ENCODE data around the gene SP1. TPM values are rescaled to one million over a fixed set of nuclear protein-coding genes. Genes with fewer than 3 reads are reported as not detected.
"Not testable (repeated sequence)": the region's sequence is repeated elsewhere in the genome, so short reads cannot be mapped to it uniquely, and the experiment has no call there.

Gene SP1
- total RNA-seq, 1 donor from 2014 or later, result 8.2 TPM

DNA sequence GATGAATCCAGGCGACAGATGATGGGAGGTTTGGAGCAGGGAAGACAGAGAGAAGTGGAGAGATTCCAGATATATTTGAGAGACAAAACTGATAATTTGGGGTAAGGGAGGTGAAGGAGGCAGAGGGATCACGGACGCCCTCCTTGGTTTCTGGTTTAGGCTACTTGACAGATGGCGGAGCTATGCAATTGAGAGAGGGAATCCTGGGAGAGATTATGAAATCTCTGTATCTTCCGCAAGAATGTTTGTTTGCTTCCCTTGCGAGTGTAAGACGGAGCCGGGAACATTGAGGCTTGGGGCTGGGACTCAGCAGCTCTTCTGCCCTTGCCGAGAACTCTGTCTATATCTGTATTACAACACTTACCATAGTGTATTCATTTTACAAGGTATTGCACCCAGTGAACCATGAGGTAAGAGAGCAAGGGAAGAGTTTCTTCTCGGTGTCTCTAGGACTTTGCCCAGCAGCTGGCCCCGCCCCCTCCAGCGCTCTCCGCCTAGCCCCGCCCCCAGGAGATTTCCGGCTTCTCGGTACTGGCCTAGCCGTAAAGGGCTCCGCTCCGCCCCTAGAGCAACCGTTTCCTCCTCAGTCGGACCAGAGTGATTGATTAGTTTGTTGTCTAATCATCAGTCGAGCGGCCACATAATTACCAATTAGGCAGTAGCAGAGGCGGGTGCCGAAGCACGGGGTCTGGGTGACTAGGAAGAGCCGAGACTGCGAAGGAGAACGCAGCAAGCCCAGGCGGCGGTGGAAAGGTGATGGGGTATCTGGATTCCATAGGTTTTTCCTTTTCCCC, 61.3 kb downstream of the SP1 start, which contains the start of gene PRR13:
Gene PRR13, plus strand, starts transcription at position 695 of the 794 bp plus-strand sequence. CDS start 981 bp downstream, outside the sequence.
- FAIRE-seq, result peak; percentile 28
- peak; percentile 84 to 93 for DNase-seq (ENCODE audit: low spot score in 2 of 2)

DNA sequence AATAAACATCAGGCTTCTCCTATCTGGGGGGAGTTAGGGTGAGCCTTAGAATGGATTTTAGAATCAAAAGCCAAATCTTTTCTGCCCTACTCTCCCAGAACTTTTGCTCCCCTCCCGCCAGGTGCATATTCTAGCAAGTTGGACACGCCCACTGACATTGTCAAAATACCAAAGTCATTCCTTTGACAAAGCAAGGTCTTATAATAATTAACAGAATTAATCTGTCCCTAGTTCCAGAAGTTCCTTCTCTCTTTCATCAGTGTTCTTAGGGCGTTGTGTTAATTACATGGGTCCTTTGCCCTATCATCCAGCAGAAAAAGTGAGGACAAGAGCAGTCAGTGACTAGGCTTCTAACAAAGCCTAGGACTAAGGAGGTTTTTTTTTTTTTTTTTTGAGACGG, 64.0 kb downstream of the SP1 start:
- DNase-seq (ENCODE audit: low spot score in 2 of 2) (no peak), FAIRE-seq (no peak)

DNA sequence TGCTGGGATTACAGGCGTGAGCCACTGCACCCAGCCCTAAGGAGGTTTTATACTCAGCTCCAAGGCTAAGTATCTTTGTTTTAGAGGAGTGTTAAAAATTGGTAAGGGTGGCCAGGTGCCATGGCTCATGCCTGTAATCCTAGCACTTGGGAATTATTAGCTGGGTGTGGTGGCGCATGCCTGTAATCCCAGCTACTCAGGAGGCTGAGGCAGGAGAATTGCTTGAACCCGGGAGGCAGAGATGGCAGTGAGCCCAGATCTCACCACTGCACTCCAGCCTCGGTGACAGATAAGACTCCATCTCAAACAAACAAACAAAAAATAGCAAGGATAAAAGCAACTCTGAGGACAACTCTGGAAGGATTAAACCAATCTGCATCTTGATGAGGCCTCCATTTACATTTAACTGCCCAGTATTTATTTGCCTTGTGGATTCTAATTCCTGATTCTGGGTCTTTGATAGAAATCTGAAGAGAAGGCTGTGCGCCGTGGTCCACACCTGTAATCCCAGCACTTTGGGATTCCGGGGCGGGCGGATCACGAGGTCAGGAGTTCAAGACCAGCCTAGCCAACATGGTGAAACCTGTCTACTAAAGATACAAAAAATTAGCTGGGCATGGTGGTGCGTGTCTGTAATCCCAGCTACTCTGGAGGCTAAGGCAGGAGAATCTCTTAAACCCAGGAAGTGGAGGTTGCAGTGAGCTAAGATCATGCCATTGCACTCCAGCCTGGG, 64.8 kb downstream of the SP1 start:
- not testable (repeated sequence) for DNase-seq (ENCODE audit: low spot score in 2 of 2); FAIRE-seq

DNA sequence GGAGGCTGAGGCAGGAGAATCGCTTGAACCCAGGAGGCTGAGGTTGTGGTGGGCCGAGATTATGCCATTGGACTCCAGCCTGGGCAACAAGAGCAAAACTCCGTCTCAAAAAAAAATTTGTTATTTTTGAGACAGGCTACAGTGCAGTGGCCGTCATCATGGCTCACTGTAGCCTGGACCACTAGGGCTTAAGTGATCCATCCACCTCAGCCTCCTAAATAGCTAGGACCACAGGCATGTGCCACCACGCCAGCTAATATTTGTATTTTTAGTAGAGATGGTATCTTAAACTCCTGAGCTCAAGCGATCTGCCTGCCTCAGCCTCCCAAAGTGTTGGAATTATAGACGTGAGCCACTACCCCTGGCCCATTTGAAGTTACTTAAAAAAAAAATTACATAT, 71.0 kb downstream of the SP1 start:
- FAIRE-seq (no peak), DNase-seq (ENCODE audit: low spot score in 2 of 2) (no peak)

DNA sequence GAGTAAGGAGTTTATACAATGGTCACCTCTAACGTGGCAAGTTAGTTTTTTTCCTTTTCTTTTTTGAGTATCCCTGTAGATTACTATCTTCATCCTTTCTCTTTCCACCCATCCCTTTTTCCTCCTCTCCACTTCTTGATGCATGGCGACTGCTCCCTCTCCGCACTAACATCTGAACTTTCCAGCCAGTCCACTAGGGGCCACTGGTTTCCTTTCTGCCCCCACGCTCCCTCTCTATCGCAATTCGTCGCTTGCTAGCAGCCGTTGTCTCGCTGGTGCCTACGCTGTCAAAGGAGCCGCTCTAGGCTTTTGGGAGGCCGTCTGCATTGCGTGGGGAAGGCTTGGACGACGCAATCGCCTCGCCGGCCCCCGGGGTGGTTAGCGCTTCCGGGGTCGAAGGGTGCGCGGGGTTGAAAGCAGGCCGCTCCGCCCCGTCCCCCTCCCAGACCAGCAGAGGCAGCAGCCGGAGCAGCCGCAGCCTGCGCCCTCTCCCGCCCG, 71.7 kb downstream of the SP1 start, which contains the start of gene PCBP2:
Gene PCBP2, plus strand, starts transcription at position 442 of the 498 bp plus-strand sequence. CDS start 2,699 bp downstream, outside the sequence.
- FAIRE-seq (peak; percentile 83), DNase-seq (ENCODE audit: low spot score in 2 of 2) (peak; percentile 93 to 94)

DNA sequence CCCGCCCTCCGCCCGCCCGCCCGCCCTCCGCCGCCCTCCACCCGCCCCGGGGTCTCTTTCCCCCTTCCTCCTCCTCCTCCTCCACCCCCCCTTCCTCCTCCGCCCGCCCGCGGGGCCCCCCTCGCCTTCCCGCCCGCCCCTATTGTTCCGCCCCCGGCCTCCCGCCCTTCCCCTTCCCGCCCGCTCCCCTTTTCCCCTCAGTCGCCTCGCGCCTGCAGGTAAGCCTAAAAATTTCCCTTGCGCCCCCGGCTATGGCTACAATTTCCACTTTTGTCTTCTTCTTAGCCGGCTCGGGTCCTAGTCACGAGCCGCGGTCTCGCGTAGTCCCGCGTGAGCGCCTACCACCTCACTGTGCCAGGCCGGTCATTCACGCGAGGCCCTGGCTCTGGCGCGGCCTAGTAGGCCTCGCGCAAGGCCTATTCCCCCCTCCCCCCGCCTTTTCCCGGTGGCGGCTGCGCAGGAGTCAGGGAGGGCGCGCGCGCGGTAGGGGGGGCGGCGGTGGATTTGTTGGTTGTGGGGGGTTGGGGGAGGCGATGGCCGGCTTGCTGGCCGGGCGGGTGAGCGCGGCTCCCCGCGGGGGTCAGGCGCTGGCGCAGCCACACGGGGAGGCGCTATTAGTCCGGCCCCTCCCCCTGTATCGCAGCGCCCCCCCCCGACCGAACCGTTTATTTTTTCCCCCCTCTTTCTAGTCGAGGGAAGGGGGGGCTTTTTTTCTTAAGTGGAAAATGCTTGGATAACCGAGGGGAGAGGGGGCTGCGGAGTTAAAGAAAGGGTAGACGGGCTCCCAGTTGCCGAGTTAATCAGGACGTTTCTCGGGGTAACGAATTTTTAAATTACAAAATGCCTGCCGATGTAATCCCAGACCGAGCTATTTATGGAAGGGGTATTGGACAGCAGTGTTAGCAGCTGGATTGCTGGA, 72.4 kb downstream of the SP1 start:
- DNase-seq (ENCODE audit: low spot score in 2 of 2), result peak; percentile 83 to 88
- FAIRE-seq, result no peak

DNA sequence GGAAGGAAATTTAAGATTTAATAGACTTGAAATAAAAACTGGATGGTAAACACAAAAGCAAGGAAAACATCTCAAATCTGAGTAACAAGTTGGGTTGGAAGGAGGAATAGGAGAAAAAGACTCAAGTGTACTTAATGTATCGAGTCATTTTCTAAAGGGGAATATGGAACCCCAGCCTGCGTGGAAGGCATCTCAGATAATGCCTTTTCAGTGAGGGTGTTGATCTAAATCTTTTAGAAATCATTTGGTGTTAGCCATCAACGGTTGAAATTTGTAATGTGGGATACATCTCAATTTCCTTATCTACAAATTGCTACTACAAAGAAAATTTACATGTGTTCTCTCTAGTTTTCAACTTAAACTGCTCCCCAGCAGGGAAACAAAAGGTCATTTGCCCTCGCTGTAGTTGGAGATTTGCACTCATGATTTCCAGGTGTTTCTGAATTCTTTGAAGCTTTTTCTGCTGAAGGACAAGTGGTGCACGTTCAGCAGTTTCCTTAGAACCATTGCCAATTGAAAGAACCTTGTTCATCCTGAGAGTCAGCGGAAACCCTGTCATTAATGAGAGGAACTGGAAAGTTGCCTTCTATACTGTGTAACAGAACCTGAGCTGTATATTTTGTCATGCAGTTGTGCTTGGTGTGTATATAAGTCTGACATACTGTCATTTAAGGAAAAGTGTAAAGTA, 74.1 kb downstream of the SP1 start:
- no peak for FAIRE-seq
- DNase-seq (ENCODE audit: low spot score in 2 of 2), result no peak

DNA sequence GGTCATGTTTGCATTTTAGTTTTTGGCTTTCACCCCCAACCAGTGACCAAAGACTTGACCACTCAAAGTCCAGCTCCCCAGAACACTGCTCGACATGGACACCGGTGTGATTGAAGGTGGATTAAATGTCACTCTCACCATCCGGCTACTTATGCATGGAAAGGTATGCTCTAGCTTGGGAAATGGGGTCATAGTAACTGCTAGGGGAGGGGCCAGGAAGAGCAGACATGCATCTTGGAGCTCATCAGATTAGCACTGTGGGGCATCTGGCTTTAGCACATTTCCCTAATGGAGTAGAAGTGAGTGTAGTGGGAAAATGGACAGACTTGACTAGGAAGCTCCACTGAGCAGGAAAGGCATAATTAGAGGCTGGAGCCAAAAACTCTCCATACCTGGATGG, 74.7 kb downstream of the SP1 start:
- FAIRE-seq (no peak), DNase-seq (ENCODE audit: low spot score in 2 of 2) (no peak)

DNA sequence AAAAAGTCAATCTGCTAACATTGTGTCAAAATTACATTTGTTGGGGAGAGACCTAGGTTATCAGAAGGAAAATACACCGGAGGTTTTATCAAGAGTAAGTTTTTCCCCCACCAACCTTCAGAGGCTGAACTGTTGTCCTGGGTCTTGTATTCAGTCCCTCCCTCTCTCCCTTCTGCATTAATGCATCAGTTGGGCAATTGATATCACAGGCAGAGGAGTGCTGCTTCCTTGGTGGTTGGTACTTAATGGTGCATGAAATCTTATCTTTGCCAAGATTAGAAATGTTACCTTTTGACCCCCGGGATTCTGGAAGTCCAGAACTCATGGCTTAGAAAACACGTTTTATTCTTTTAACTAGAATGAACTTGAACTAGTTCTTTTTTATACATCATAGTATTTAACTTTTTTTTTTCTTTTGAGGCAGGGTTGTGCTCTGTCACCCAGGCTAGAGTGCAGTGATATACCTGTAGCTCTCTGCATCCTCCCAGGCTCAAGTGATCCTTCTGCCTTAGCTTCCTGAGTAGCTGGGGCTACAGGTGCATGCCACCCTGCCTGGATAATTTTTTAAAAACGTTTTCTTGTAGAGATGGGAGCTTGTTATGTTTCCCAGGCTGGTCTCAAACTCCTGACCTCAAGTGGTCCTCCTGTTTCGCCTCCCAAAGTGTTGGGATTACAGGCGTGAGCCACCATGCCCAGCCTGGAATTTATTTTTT, 76.8 kb downstream of the SP1 start:
- DNase-seq (ENCODE audit: low spot score in 2 of 2) (no peak), FAIRE-seq (no peak)

DNA sequence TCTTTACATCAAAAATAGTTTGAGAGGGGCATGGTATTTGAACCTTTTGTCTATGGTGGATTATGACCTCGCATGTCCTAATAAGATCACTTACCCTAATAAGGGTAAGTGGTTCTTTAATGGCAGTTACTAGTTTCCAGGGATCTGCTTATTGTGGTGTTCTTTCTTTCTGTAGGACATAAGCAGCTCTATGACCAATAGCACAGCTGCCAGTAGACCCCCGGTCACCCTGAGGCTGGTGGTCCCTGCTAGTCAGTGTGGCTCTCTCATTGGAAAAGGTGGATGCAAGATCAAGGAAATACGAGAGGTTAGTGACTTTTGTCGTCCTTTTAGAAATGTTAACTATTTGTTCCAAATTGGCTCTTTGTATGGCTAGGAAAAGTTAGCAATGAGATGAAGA, 79.1 kb downstream of the SP1 start:
- FAIRE-seq, result no peak
- no peak for DNase-seq (ENCODE audit: low spot score in 2 of 2)

DNA sequence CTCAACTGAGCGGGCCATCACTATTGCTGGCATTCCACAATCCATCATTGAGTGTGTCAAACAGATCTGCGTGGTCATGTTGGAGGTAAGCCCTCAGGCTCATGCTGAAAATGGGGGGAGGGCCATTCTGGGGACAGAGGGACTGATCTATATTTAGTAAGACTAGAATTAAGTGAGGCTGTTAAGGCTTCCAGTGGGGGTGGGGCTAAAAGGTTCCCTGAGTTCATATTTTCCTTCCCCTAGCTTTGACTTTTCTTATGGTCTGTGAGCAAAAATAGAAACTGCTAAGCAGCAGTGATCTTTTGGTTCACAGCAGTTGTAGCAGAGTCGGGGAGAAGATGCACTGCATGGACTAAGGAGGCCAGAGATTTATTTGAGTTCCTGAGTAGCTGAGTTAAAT, 81.1 kb downstream of the SP1 start:
- no peak for FAIRE-seq
- DNase-seq (ENCODE audit: low spot score in 2 of 2), result no peak

DNA sequence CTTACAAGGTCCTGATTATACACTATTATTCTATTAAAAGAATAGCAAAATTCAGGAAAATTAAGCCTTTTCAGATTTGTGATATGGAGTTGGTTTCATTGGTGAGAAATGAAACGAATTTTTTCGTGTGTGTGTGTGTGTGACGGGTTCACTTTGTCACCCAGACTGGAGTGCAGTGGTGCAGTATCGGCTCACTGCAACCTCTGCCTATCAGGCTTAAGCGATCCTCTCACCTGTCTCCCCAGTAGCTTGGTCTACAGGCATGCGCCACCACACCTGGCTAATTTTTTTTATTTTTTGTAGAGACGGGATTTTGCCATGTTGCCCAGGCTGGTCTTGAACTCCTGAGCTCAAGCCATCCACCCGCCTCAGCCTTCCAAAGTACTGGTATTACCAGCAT, 81.6 kb downstream of the SP1 start:
- no peak for FAIRE-seq
- DNase-seq (ENCODE audit: low spot score in 2 of 2), result no peak

DNA sequence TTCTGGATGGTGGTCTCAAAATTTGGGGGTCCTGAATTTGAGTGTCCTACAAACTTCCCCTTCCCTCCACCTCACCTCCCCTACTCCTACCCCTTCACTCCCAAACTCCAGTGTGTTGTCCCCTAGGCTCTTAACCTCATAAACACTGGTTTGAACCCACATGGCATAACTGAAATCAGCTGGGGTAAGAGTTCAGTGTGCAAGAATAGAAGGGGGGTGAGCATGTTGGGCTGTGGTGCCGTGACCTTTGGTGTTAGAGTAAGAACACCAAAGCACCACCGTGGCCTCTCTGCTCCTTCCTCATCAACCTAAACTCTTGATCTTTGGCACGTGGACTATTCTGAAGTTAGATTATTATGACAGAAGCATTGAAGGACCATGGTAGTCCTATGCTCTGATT, 83.0 kb downstream of the SP1 start:
- no peak for DNase-seq (ENCODE audit: low spot score in 2 of 2)
- no peak for FAIRE-seq

DNA sequence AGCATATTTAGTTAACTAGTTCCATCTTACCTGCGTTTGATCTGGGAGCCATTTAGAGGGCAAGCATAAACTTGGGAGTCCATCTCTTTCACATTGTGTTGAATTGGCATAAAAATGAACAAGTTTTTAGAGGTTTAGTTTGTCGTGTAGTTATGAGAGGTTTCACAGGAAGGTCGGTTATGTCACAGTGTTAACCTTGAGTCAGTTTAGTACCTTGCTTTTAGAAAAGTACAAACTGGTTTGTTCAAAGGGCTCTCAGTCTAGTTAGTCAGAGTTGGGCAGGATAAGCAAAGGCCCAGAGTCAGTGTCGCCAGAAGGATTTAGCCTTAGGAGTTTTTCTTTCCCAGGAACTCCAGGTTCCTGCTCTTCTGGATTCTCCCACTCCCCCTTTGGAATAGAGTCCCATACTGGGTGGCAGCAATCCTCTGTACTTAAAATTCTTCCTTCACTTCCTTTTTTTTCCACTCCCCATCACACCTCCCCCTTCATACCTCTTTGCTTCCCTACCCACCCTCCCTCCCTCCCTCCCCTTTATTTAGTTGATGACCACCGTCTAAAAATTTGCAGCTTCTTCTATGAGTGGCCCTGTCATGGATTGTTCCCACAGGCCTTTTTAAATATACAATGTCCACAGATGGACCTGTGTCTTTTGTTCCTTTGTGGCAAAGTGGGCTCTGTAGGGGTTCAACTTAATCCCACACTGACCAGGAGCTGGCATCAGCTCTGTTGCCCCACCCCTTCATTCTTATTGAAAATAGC, 84.0 kb downstream of the SP1 start:
- DNase-seq (ENCODE audit: low spot score in 2 of 2) (no peak), FAIRE-seq (no peak)

DNA sequence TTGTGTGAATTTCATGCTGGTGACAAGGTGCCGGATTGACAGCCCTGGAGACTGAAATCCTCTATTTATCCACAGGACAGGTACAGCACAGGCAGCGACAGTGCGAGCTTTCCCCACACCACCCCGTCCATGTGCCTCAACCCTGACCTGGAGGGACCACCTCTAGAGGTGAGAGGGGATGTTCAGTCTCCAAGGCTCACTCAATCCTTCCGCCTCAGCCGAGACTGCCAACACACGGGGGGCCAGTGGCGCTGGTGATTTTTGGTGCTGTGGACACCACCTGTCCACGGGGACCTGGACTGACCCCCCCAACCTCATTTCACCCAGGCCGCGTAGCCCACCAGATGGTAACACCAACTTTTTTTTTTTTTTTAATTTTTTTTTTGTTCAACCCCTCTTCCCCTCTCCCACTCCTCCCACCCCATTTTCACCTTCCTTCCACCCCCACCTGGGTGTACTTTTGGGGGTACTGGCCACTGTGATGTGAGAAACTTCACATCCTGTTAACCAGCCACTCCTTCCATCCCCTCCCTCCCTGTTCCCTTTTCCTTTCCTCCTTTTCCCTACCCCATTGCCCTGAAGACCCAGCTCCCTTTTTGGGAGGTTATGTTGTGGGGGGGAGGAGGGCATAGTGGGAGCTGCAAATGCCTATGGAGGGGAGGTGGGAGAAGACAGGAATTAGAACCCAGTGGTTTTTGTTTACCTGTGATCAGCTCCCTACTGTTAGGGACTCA, 84.9 kb downstream of the SP1 start:
- DNase-seq (ENCODE audit: low spot score in 2 of 2), result no peak

DNA sequence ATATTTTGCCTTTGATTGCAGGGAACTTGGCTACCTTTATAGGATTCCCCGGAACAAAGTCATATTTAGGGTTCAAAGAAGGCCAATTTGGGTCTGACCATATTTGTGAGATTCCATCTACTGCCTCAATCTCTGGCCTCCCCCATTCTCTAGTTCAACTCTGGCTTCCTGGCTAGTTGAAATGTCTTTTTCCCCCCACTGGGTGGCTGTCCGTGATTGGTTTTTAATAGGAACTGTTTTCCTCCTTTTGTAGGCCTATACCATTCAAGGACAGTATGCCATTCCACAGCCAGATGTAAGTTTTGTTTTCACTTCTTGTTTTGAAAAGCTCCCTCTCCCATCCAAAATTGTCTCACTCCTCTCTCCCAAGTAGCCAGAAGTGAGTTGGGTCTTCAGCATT, 85.7 kb downstream of the SP1 start:
- no peak for FAIRE-seq
- DNase-seq (ENCODE audit: low spot score in 2 of 2), result no peak

More for the DNA sequence above, 84.9 kb downstream of the SP1 start:
- no peak for FAIRE-seq

All from frontal cortex (tissue), 4 donors.